Caco-2 (cell line): Measurements from ENCODE around the gene TM4SF20. TPM values are rescaled to one million over a fixed set of nuclear protein-coding genes. Genes with fewer than 3 reads are reported as not detected.
A peak's percentile ranks its signal among the peaks of the same experiment; 100 is the strongest.

Experiments
- BruUV-seq: library from RNA; stranded (reverse); fragments of 400-500 nt; replicated peaks from 2 replicates; lab custom pipeline; 2021; lab: Mats Ljungman, UMichigan
- CTCF ChIA-PET: fragments of 300-600 bp; sonication (Branson Sonifier 250); formaldehyde crosslinking; loops from one replicate; lab custom pipeline; 2022; ENCODE audit warnings: antibody characterized with exemption; lab: Charles Lee
- POLR2A ChIA-PET: fragments of 300-600 bp; sonication (Branson Sonifier 250); formaldehyde crosslinking; loops from one replicate; lab custom pipeline; 2022; ENCODE audit warnings: antibody characterized with exemption; lab: Charles Lee
- DNase-seq, 2 experiments: peaks; one replicate each; pipeline versions ENCODE4 v3.0.0 to v3.0.0-alpha.2; 2020 to 2022
- H3K27me3 ChIP-seq: replicated peaks from 2 replicates; pipeline ENCODE4 v1.6.0; 2011; ENCODE audit warnings: low read length; ENCODE audit not compliant: control insufficient read depth, insufficient read depth
- H3K36me3 ChIP-seq: 2 replicates; pipeline ENCODE4 v1.5.1; 2011; ENCODE audit warnings: low read length; ENCODE audit not compliant: control insufficient read depth, insufficient read depth
- H3K4me1 ChIP-seq: fragments of 250-450 bp; sonication (Bioruptor Pico); 2 replicates; pipeline ENCODE4 v1.5.1; 2020; ENCODE audit warnings: mild to moderate bottlenecking
- H3K4me3 ChIP-seq: 2 replicates; pipeline ENCODE4 v1.5.1; 2011; ENCODE audit warnings: low read depth, mild to moderate bottlenecking, control low read depth, low read length
- H3K9me3 ChIP-seq: fragments of 250-450 bp; sonication (Bioruptor Pico); 2 replicates; pipeline ENCODE4 v1.5.1; 2020; ENCODE audit warnings: mild to moderate bottlenecking, moderate library complexity
- H3K27ac Mint-ChIP-seq: one replicate; pipeline ENCODE4 v1.8.0; 2022; ENCODE audit warnings: mixed read lengths; ENCODE audit not compliant: unreplicated experiment
- H3K27me3 Mint-ChIP-seq: one replicate; pipeline ENCODE4 v1.8.0; 2022; ENCODE audit warnings: mixed read lengths; ENCODE audit not compliant: insufficient read depth, unreplicated experiment
- H3K36me3 Mint-ChIP-seq: one replicate; pipeline ENCODE4 v1.8.0; 2022; ENCODE audit warnings: mild to moderate bottlenecking, mixed read lengths; ENCODE audit not compliant: insufficient read depth, unreplicated experiment
- H3K4me1 Mint-ChIP-seq: one replicate; pipeline ENCODE4 v1.8.0; 2022; ENCODE audit warnings: low read depth, mixed read lengths; ENCODE audit not compliant: unreplicated experiment
- H3K4me3 Mint-ChIP-seq: one replicate; pipeline ENCODE4 v1.8.0; 2022; ENCODE audit warnings: mild to moderate bottlenecking, moderate library complexity, mixed read lengths; ENCODE audit not compliant: unreplicated experiment
- H3K9me3 Mint-ChIP-seq: one replicate; pipeline ENCODE4 v1.8.0; 2022; ENCODE audit warnings: mixed read lengths; ENCODE audit not compliant: unreplicated experiment
- CTCF ChIP-seq, 2 experiments: fragments of 200-600 bp in 1 of 2; IDR thresholded peaks; 1 replicate in 1 of 2; 2 replicates in 1 of 2; pipeline versions ENCODE4 v1.5.1 to v1.8.0; 2011 to 2022; ENCODE audit warnings: antibody characterized with exemption in 1 of 2, control low read depth in 1 of 2, inconsistent platforms in 1 of 2, low read depth in 1 of 2, low read length in 1 of 2, mild to moderate bottlenecking in 1 of 2, moderate library complexity in 1 of 2; ENCODE audit not compliant: insufficient read depth in 1 of 2, severe bottlenecking in 1 of 2, unreplicated experiment in 1 of 2
- intact Hi-C: fragments of 100-400 bp; cut with micrococcal nuclease; formaldehyde crosslinking; loops from one replicate; pipeline ENCODE4 v1.10.0; 2022; ENCODE audit not compliant: unreplicated experiment
- total RNA-seq: library from RNA; stranded (reverse); gene quantifications from 2 replicates; pipeline ENCODE4 v1.2.3, GENCODE V29; 2022

Gene TM4SF20
- total RNA-seq, 1 experiment from 2014 or later, result 0.20 TPM

GRCh38 chr2:227320305-227321094 lies 58.6 kb downstream of the TM4SF20 start:
- no TSS peak for BruUV-seq
- peaks cover 7% of the 10 kb centered on the region; the same call in 1 of the 2 replicates for H3K4me1 ChIP-seq
- no peaks in the 10 kb centered on the region for H3K36me3 ChIP-seq
- no peaks in the 10 kb centered on the region for H3K4me1 Mint-ChIP-seq
- intact Hi-C loops, result loop anchor here (10.0 kb wide), 1 partner anchor 156 kb away; the partner anchor contains the start of genes COL4A3 and COL4A4
- H3K27ac Mint-ChIP-seq, result no peak overlapping the region
- peaks cover 35% of the 10 kb centered on the region for H3K36me3 Mint-ChIP-seq
- no peak overlapping the region for H3K4me3 ChIP-seq
- peaks cover 44% of the 10 kb centered on the region for H3K9me3 Mint-ChIP-seq
- DNase-seq, result no peak
- no peak for TF ChIP-seq CTCF (IDR thresholded peaks at IDR 0.05; ENCODE audit: insufficient read depth in 1 of 2, low read depth in 1 of 2, low read length in 1 of 2, severe bottlenecking in 1 of 2, unreplicated experiment in 1 of 2)
- ChIA-PET CTCF (no interaction called here), POLR2A (no interaction called here)
- no peaks in the 10 kb centered on the region for H3K27me3 ChIP-seq
- H3K9me3 ChIP-seq, result peaks cover 10% of the 10 kb centered on the region; the same call in 1 of the 2 replicates
- no peak overlapping the region for H3K4me3 Mint-ChIP-seq
- H3K27me3 Mint-ChIP-seq, result no peaks in the 10 kb centered on the region

DNA sequence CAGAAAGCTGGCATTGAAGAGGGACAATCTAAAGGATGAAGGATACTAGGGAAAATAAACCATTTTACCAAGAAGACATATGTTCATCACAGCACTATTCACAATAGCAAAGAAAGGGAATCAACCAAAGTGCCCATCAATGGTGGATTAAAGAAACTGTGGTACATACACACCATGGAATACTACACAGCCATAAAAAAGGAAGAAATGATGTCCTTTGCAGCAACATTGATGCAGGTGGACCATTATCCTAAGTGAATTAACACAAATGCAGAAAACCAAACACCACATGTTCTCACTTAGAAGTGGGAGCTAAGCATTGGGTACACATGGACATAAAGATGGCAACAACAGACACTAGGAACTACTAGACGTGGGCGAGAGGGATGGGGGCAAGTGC lies 61.3 kb downstream of the TM4SF20 start:
- no TSS peak for BruUV-seq
- Mint-ChIP-seq H3K36me3 (peaks cover 18% of the 10 kb centered on the region), H3K4me3 (no peak overlapping the region), H3K9me3 (peaks cover 34% of the 10 kb centered on the region), H3K27ac (no peak overlapping the region), H3K4me1 (peaks cover 6% of the 10 kb centered on the region), H3K27me3 (no peaks in the 10 kb centered on the region)
- peaks cover 6% of the 10 kb centered on the region; the same call in 1 of the 2 replicates for H3K9me3 ChIP-seq
- no peak for DNase-seq
- H3K27me3 ChIP-seq, result no peaks in the 10 kb centered on the region
- no peak for TF ChIP-seq CTCF (IDR thresholded peaks at IDR 0.05; ENCODE audit: insufficient read depth in 1 of 2, low read depth in 1 of 2, low read length in 1 of 2, severe bottlenecking in 1 of 2, unreplicated experiment in 1 of 2)
- H3K4me1 ChIP-seq, result peaks cover 13% of the 10 kb centered on the region
- ChIA-PET POLR2A (no interaction called here), CTCF (no interaction called here)
- intact Hi-C loops, result no loop called here
- no peaks in the 10 kb centered on the region for H3K36me3 ChIP-seq
- no peak overlapping the region for H3K4me3 ChIP-seq

DNA sequence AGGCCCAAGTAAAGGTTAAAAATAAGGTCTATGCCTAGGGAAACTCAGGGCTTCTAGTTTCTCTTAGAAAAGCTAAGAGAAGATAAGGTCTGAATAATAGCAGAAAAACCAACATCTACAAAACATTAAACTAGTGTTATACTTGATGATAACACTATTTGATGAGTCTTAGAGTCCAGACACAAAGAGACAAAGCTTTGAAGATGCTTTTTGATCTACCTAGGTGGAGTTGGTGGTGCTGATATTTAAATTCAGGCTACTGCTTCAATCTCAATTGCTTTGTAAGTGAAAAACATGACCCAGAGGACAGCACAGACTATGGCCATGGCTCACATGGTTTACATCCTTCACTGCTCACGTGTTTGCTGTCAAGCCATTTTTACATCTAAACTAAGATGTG lies 65.8 kb downstream of the TM4SF20 start:
- BruUV-seq, result no TSS peak
- Mint-ChIP-seq H3K27ac (peak overlapping the region; percentile 38), H3K9me3 (peaks cover 14% of the 10 kb centered on the region), H3K4me3 (no peak overlapping the region), H3K4me1 (peaks cover 7% of the 10 kb centered on the region), H3K36me3 (peaks cover under 1% of the 10 kb centered on the region), H3K27me3 (no peaks in the 10 kb centered on the region)
- Histone ChIP-seq H3K36me3 (no peaks in the 10 kb centered on the region), H3K27me3 (no peaks in the 10 kb centered on the region), H3K4me1 (peaks cover 47% of the 10 kb centered on the region), H3K9me3 (no peaks in the 10 kb centered on the region), H3K4me3 (no peak overlapping the region)
- intact Hi-C loops, result loop anchor here (1.0 to 5.0 kb wide), 3 partner anchors 11 to 186 kb away; no protein-coding TSS in a partner anchor
- no peak for TF ChIP-seq CTCF (IDR thresholded peaks at IDR 0.05; ENCODE audit: insufficient read depth in 1 of 2, low read depth in 1 of 2, low read length in 1 of 2, severe bottlenecking in 1 of 2, unreplicated experiment in 1 of 2)
- POLR2A ChIA-PET, result interaction anchor here (0.5 kb wide), 1 partner anchor 477 kb away, joined by 3 read pairs; the partner anchor contains the start of gene RHBDD1
- CTCF ChIA-PET, result interaction anchor here (0.7 kb wide), 1 partner anchor 35 kb away, joined by 3 read pairs; no protein-coding TSS in a partner anchor
- DNase-seq, result peak in 1 of 2 experiments; percentile 35
